ENCODE data around the gene NEK9.

The NEK9 gene

GRCh38 chr14:75054421-75054820 is 72.4 kb downstream of the NEK9 start:
- TF ChIP-seq GLIS3 (CRISPR knock-in tag; IDR thresholded peaks at IDR 0.05): no peak
- peak; percentile 31; the same call in 1 of the 2 replicates for TF ChIP-seq TOX (CRISPR knock-in tag; IDR thresholded peaks at IDR 0.05; ENCODE audit: borderline replicate concordance)
- TF ChIP-seq ISL1 (CRISPR knock-in tag; IDR thresholded peaks at IDR 0.05): no peak; the same call in 1 of the 2 replicates
- no peak for TF ChIP-seq CSRNP3 (CRISPR knock-in tag; IDR thresholded peaks at IDR 0.05)
- TF ChIP-seq ZNF8 (CRISPR knock-in tag; IDR thresholded peaks at IDR 0.05): no peak
- no peak for TF ChIP-seq ESRRG (CRISPR knock-in tag; IDR thresholded peaks at IDR 0.05)
- no peak for TF ChIP-seq TSHZ2 (CRISPR knock-in tag; IDR thresholded peaks at IDR 0.05)
- TF ChIP-seq ZC3H10 (CRISPR knock-in tag; IDR thresholded peaks at IDR 0.05): no peak

GRCh38 chr14:75053396-75054291 is 73.2 kb downstream of the NEK9 start:
- peak; percentile 76 for ATAC-seq
- no peak for TF ChIP-seq ZNF8 (CRISPR knock-in tag; IDR thresholded peaks at IDR 0.05)
- no peak for TF ChIP-seq PPARA (CRISPR knock-in tag; IDR thresholded peaks at IDR 0.05; ENCODE audit: borderline replicate concordance)
- peak; percentile 63; the same call in 1 of the 2 replicates for TF ChIP-seq TCF4 (CRISPR knock-in tag; IDR thresholded peaks at IDR 0.05; ENCODE audit: borderline replicate concordance)
- no peak for TF ChIP-seq RARB (CRISPR knock-in tag; IDR thresholded peaks at IDR 0.05)
- TF ChIP-seq ZC3H10 (CRISPR knock-in tag; IDR thresholded peaks at IDR 0.05): no peak
- TF ChIP-seq ZFP30 (CRISPR knock-in tag; IDR thresholded peaks at IDR 0.05): no peak
- TF ChIP-seq ZNF70 (CRISPR knock-in tag; IDR thresholded peaks at IDR 0.05): no peak
- peak; percentile 97 for TF ChIP-seq SNAI2 (CRISPR knock-in tag; IDR thresholded peaks at IDR 0.05)
- TF ChIP-seq TSHZ2 (CRISPR knock-in tag; IDR thresholded peaks at IDR 0.05): 0 out of 2 replicates have a peak, but pooled peaks have one; percentile 54
- TF ChIP-seq ARNTL (CRISPR knock-in tag; IDR thresholded peaks at IDR 0.05; ENCODE audit: borderline replicate concordance, low read depth): no peak
- TF ChIP-seq CSRNP3 (CRISPR knock-in tag; IDR thresholded peaks at IDR 0.05): no peak
- peak; percentile 35; the same call in 1 of the 2 replicates for TF ChIP-seq TOX (CRISPR knock-in tag; IDR thresholded peaks at IDR 0.05; ENCODE audit: borderline replicate concordance)
- 0 out of 2 replicates have a peak, but pooled peaks have one; percentile 30 for TF ChIP-seq PATZ1 (CRISPR knock-in tag; IDR thresholded peaks at IDR 0.05; ENCODE audit: borderline replicate concordance)
- peak; percentile 81 for TF ChIP-seq ISL1 (CRISPR knock-in tag; IDR thresholded peaks at IDR 0.05)
- TF ChIP-seq BACH2 (CRISPR knock-in tag; IDR thresholded peaks at IDR 0.05; ENCODE audit: borderline replicate concordance): no peak
- TF ChIP-seq CREB5 (CRISPR knock-in tag; IDR thresholded peaks at IDR 0.05; ENCODE audit: low read depth): no peak
- TF ChIP-seq GLIS3 (CRISPR knock-in tag; IDR thresholded peaks at IDR 0.05): no peak
- no peak for TF ChIP-seq OSR1 (CRISPR knock-in tag; IDR thresholded peaks at IDR 0.05)
- no peak for TF ChIP-seq ZFP3 (CRISPR knock-in tag; IDR thresholded peaks at IDR 0.05)
- TF ChIP-seq ZNF565 (CRISPR knock-in tag; conservative IDR thresholded peaks at IDR 0.05; ENCODE audit: low read depth): no peak
- TF ChIP-seq POU6F1 (CRISPR knock-in tag; IDR thresholded peaks at IDR 0.05; ENCODE audit: borderline replicate concordance, low read depth): no peak
- TF ChIP-seq CSDC2 (CRISPR knock-in tag; IDR thresholded peaks at IDR 0.05): no peak
- TF ChIP-seq ESRRG (CRISPR knock-in tag; IDR thresholded peaks at IDR 0.05): no peak

More at GRCh38 chr14:75054421-75054820, 72.4 kb downstream of the NEK9 start:
- no peak for ATAC-seq

All from SK-N-SH treated with all-trans-retinoic acid at 6 μM for 48 hours (cell line).